Prostate gland (tissue), 2 donors: ENCODE measurements around the gene TENT5C.

Source experiments
- POLR2AphosphoS5 ChIP-seq: sonication (generic); formaldehyde crosslinking; IDR thresholded peaks from one replicate; pipeline ENCODE4 v1.6.1; 2017; ENCODE audit warnings: antibody characterized with exemption
- TF ChIP-seq, protein P1 (sequence below), 4 experiments: fragments of 200-600 bp in 2 of 4; fragments of 450-650 bp in 2 of 4; sonication (generic) in 2 of 4; IDR thresholded peaks; 1 replicate in 3 of 4; 2 replicates in 1 of 4; pipeline ENCODE4 v1.5.1; 2016 to 2019; ENCODE audit warnings: antibody characterized with exemption in 4 of 4, mild to moderate bottlenecking in 2 of 4, moderate library complexity in 2 of 4

- TF ChIP-seq, protein P1, sequence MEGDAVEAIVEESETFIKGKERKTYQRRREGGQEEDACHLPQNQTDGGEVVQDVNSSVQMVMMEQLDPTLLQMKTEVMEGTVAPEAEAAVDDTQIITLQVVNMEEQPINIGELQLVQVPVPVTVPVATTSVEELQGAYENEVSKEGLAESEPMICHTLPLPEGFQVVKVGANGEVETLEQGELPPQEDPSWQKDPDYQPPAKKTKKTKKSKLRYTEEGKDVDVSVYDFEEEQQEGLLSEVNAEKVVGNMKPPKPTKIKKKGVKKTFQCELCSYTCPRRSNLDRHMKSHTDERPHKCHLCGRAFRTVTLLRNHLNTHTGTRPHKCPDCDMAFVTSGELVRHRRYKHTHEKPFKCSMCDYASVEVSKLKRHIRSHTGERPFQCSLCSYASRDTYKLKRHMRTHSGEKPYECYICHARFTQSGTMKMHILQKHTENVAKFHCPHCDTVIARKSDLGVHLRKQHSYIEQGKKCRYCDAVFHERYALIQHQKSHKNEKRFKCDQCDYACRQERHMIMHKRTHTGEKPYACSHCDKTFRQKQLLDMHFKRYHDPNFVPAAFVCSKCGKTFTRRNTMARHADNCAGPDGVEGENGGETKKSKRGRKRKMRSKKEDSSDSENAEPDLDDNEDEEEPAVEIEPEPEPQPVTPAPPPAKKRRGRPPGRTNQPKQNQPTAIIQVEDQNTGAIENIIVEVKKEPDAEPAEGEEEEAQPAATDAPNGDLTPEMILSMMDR (IDR thresholded peaks at IDR 0.05), result no peak
- no peak for TF ChIP-seq POLR2AphosphoS5
These were observed 14.6 kb downstream of the TENT5C start for GRCh38 chr1:117620440-117620839.
